ENCODE measurements around the gene ANGEL1.

The ANGEL1 gene

GRCh38 chr14:76742185-76742584, 70.5 kb downstream of the ANGEL1 start:
- TF ChIP-seq CTCF (IDR thresholded peaks at IDR 0.05; ENCODE audit: low read depth, low read length), result no peak
- Histone ChIP-seq H3K36me3 (no peaks in the 10 kb centered on the region), H3K27ac (no peak overlapping the region), H3K27me3 (ENCODE audit: insufficient read depth, low read depth, severe bottlenecking) (no peaks in the 10 kb centered on the region), H3K4me3 (ENCODE audit: low read depth, low read length) (no peak overlapping the region), H3K9me3 (ENCODE audit: severe bottlenecking) (peaks cover 7% of the 10 kb centered on the region)
- no peak for DNase-seq

GRCh38 chr14:76741074-76741473, 71.6 kb downstream of the ANGEL1 start:
- H3K27me3 ChIP-seq (ENCODE audit: insufficient read depth, low read depth, severe bottlenecking), result no peaks in the 10 kb centered on the region
- peaks cover 7% of the 10 kb centered on the region for H3K9me3 ChIP-seq (ENCODE audit: severe bottlenecking)
- H3K36me3 ChIP-seq, result no peaks in the 10 kb centered on the region
- DNase-seq, result no peak
- no peak for TF ChIP-seq CTCF (IDR thresholded peaks at IDR 0.05; ENCODE audit: low read depth, low read length)
- H3K27ac ChIP-seq, result no peak overlapping the region
- no peak overlapping the region for H3K4me3 ChIP-seq (ENCODE audit: low read depth, low read length)
